ENCODE data around the gene PCNX4.

GRCh38 chr14:60178820-60179219 lies 87.1 kb downstream of the PCNX4 start:
- TF ChIP-seq EZH2 (IDR thresholded peaks at IDR 0.05; ENCODE audit: borderline replicate concordance, low read length) (no peak), CTCF (IDR thresholded peaks at IDR 0.05; ENCODE audit: low read length) (no peak)

Data from OCI-LY1 (cell line).